Activated naive CD8-positive, alpha-beta T cell treated with anti-CD3 and anti-CD28 coated beads, Interleukin-2, amount 50 U/mL, for 24 hours (primary cell): ENCODE results near the gene FCN1.
"Not testable (repeated sequence)": the region's sequence is repeated elsewhere in the genome, so short reads cannot be mapped to it uniquely, and the experiment has no call there.

Source experiments
- ATAC-seq: fragments of 150-1000 bp; cut with Tn5 transposase; one replicate; pipeline ENCODE4 v1.10.0; 2021
- DNase-seq: peaks from one replicate; pipeline ENCODE4 v3.0.0; 2021
- H3K27ac Mint-ChIP-seq: one replicate; pipeline ENCODE4 v1.8.0; 2021; ENCODE audit warnings: mild to moderate bottlenecking, mixed read lengths
- H3K27me3 Mint-ChIP-seq: one replicate; pipeline ENCODE4 v1.8.0; 2021; ENCODE audit warnings: mixed read lengths
- H3K36me3 Mint-ChIP-seq: one replicate; pipeline ENCODE4 v1.8.0; 2021; ENCODE audit warnings: low read depth, mixed read lengths
- H3K4me1 Mint-ChIP-seq: one replicate; pipeline ENCODE4 v1.8.0; 2021; ENCODE audit warnings: mixed read lengths
- H3K4me3 Mint-ChIP-seq: one replicate; pipeline ENCODE4 v1.8.0; 2021; ENCODE audit warnings: mild to moderate bottlenecking, moderate library complexity, mixed read lengths
- H3K9me3 Mint-ChIP-seq: one replicate; pipeline ENCODE4 v1.8.0; 2021; ENCODE audit warnings: mixed read lengths

Gene FCN1

DNA sequence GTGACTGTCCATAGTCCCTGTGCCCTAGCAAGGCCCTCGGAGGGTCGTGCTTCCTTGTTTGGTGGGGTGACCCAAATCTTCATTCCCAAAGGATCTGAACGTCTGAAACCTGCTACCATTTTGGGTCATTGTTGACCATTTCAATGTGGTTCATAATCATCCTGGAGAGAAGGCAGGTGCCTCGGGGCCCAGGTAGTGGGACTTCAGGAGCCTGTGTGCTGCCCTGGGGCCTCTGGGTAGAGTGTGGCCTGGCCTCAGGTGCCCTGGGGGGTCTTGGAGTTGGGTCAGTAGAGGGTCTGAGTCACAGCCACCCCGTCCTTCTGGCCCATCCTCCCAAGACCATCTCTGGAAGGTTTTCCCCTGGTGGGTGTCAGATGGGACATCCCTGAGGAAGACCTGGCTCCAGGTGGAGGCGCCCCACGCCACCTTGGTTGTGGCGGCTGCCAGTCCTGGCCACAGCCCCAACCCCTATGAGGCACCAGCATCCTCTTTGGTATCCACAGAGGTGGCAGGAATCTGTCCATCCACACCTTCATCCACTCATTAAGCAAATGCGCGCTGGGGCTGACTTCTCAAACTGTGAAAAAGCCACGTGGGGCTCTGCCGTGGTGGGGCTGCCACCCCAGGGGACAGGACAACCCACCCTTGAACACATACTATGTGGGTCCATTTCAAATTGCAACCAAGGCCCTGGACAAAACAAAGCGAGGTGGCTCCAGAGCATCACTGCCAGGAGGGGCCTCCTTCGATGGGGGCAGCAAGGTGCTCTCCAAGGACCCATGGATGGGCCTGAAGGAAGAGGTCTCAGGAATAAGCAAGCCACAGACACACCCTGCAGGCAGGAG lies 41.6 kb upstream of the FCN1 start:
- Mint-ChIP-seq H3K9me3 (no peaks in the 10 kb centered on the region), H3K4me1 (no peaks in the 10 kb centered on the region)

DNA sequence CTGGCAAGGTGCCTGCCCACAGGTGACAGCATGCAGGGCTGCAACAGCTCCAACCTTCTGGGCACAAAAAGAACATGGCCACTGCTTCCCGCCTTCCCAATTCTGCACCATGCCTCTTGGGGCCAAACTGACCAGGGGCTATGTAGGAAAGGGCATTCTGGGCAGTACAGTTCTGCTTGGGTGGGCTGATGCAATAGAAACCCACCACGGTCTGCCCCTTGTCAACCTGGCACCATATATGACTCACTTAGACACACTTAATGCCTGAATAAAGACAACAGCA lies 40.2 kb upstream of the FCN1 start:
- Mint-ChIP-seq H3K27me3 (no peaks in the 10 kb centered on the region), H3K4me3 (no peak overlapping the region), H3K27ac (no peak overlapping the region), H3K9me3 (no peaks in the 10 kb centered on the region), H3K36me3 (no peaks in the 10 kb centered on the region), H3K4me1 (no peaks in the 10 kb centered on the region)
- ATAC-seq (no peak), DNase-seq (no peak)

More for the DNA sequence above, 41.6 kb upstream of the FCN1 start:
- Mint-ChIP-seq H3K27ac (no peak overlapping the region), H3K36me3 (no peaks in the 10 kb centered on the region), H3K4me3 (no peak overlapping the region), H3K27me3 (no peaks in the 10 kb centered on the region)
- DNase-seq (no peak), ATAC-seq (no peak)

DNA sequence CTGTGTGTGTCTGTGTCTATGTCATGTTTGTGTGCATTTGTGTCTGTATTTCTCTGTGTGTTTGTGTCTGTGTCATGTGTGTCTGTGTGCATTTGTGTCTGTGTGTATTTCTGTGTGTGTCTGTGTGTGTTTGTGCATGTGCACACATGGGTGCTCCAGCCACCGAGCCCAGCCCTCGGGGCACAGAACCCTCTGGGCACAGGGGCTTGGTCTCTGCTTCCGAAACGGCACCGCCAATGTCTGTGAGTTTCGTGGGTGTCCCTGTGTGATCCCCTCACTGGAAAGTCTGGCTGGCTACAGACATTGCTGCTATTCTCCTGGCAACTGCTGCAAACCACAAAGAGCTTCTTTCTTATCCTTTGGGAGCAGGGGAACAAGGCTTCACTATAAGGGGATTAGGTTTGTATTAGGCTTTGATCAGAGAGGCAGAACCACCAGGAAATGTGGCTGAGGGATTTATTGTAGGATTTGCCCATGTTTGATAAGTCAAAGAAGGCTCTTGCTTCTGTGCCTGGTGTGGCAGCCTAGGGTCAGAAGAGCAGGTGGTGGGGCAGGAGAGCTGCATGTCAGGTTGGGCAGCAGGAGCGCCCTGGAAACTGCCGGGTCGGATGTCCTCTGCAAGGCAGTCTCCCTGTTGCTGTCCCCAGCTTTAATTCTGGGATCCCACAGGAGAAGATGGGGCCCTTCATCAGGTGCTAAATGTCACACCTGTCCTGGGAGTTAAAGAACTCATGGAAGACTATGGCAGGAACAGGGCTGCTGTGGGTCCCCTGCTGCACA lies 39.6 kb upstream of the FCN1 start:
- Mint-ChIP-seq H3K4me1 (no peaks in the 10 kb centered on the region), H3K9me3 (no peaks in the 10 kb centered on the region), H3K27ac (no peak overlapping the region), H3K4me3 (no peak overlapping the region), H3K27me3 (no peaks in the 10 kb centered on the region), H3K36me3 (no peaks in the 10 kb centered on the region)
- DNase-seq, result no peak
- ATAC-seq, result no peak

DNA sequence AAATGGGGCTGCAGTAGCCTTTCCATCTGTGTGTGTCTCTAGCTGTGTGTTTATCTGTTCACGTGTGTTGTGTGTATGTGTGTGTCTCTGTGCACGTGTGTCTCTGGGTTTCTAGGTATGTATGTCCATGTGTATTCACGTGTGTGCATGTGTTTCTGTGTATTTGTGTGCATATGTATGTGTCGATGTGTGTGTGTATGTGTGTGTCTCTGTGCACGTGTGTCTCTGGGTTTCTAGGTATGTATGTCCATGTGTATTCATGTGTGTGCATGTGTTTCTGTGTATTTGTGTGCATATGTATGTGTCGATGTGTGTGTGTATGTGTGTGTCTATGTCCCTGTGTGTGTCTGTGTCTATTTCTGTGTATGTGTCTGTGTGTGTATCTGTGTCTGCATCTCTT lies 38.7 kb upstream of the FCN1 start:
- not testable (repeated sequence) for DNase-seq, ATAC-seq, H3K27me3 Mint-ChIP-seq, H3K4me3 Mint-ChIP-seq, H3K4me1 Mint-ChIP-seq, H3K9me3 Mint-ChIP-seq, H3K36me3 Mint-ChIP-seq, H3K27ac Mint-ChIP-seq

DNA sequence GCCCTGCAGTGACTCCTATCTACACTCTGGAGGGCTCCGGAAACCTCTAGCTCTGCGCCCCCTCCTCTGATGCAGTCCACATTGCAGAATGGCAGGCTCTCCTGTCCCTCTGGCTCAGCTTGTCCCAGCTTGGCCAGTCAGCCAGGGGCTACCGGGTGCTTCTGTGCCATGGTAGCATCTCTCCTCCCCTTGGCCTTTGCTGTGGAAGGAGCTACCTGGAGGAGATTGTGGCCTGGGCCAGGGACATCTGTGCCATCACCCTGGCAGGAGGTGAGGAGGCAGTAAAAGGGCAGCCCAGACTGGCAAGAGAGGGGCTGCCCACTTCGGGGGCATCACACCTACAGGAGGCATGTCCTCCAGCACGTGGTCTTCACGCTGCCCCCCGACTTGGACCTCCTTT lies 38.1 kb upstream of the FCN1 start:
- Mint-ChIP-seq H3K4me1 (no peaks in the 10 kb centered on the region), H3K4me3 (no peak overlapping the region), H3K9me3 (no peaks in the 10 kb centered on the region), H3K36me3 (no peaks in the 10 kb centered on the region), H3K27ac (no peak overlapping the region), H3K27me3 (no peaks in the 10 kb centered on the region)
- DNase-seq (no peak), ATAC-seq (no peak)

DNA sequence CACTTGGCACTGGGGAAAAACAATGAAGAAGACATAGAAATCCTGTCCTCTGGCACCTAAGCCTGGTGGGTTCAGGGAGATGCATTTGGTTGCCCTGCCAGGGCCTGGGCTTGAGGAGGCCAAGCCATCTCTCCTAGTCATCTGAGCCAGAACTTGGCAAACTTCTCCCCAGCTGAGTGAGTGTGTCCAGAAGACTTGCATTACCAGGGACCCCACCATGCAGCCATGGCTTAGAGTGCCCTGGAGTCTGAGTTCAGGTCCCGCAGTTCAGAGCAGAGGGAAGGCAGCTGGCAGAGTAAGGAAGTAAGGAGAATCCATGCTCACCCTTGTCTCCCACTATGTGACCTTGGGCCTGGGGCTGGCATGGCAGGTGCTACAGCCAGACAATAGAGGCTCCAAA lies 37.4 kb upstream of the FCN1 start:
- H3K9me3 Mint-ChIP-seq, result no peaks in the 10 kb centered on the region
- no peaks in the 10 kb centered on the region for H3K27me3 Mint-ChIP-seq
- no peak for DNase-seq
- no peak overlapping the region for H3K4me3 Mint-ChIP-seq
- no peak for ATAC-seq
- H3K36me3 Mint-ChIP-seq, result no peaks in the 10 kb centered on the region
- no peaks in the 10 kb centered on the region for H3K4me1 Mint-ChIP-seq
- no peak overlapping the region for H3K27ac Mint-ChIP-seq

DNA sequence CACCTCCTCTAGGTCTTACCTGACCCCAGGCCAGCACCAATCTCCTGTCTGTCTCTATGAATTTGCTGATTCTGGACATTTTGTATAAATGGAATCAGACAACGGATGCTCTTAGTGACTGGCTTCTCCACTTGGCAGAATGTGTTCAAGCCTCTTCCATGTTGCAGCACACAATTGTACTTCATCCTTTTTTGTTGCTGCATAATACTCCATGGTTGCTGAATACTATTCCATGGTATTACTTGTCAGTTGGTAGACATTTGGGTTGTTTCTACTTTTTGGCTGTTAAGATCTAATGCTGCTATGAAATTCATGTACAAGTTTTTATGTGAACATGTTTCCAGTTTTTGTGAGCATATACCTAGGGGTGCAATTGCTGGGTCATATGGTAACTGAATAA lies 34.3 kb upstream of the FCN1 start:
- no peak overlapping the region for H3K4me3 Mint-ChIP-seq
- H3K4me1 Mint-ChIP-seq, result no peaks in the 10 kb centered on the region
- no peak for DNase-seq
- no peak overlapping the region for H3K27ac Mint-ChIP-seq
- H3K9me3 Mint-ChIP-seq, result no peaks in the 10 kb centered on the region
- no peak for ATAC-seq
- no peaks in the 10 kb centered on the region for H3K27me3 Mint-ChIP-seq
- H3K36me3 Mint-ChIP-seq, result no peaks in the 10 kb centered on the region

DNA sequence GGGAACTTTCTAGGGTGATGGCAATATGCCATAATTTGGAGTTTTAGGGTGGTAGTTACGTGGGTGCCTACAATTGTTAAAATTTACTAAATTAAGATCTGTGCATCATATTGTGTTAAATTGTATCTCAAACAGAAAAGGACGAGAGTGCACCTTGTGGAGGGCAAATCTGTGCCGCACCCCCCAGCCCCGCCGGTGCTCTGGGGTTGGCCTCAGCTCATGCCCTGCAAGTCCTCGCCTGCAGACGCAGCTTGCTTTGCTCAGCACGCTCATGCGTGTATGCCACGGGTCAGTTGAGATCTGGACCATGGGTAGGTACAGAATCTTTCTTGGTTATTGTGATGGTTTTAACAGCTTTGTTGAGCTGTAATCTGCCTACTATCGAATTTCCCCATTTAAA lies 33.7 kb upstream of the FCN1 start:
- Mint-ChIP-seq H3K27me3 (no peaks in the 10 kb centered on the region), H3K36me3 (no peaks in the 10 kb centered on the region), H3K27ac (peak overlapping the region; percentile 43), H3K4me3 (no peak overlapping the region), H3K4me1 (no peaks in the 10 kb centered on the region), H3K9me3 (no peaks in the 10 kb centered on the region)
- ATAC-seq, result no peak
- no peak for DNase-seq

DNA sequence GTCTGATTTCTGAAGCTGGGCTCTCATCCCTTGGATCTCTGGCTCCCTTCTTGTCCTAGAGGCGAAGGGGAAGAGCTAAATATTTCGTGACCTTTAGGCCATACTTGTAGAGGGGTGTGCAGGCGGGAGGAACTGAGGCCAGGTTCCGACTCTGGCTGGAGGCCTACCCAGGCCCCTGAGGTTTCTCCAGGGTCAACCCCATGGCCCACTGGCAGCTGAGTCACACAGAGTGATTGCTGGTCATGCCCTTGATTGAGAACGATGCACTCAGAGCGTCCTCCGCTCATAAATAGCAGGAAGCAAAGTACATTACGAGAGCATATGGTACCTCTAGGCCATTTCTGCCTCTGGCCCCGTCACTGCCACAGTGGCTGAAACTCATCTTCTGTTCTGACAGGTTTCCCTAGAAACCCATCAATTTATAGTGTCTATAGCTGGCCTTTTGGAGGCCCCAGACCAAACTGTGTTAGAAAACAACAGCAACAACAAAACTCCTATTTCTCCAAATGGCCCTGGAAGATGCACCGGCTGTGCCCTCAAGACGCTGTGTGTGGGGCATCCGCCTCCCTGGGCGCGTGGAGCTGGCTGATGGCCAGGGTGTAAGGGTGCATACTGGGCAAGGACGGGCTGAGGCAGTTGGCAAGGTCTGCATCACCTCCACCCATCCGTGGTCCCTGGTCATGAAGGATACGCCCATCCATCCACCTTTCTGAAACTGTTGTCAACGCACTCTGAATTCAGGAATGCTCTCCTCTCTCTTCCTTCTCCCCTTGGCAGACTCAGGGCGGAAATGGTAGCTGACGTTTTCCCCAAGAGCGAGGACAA lies 32.9 kb upstream of the FCN1 start:
- no peak for DNase-seq
- no peaks in the 10 kb centered on the region for H3K27me3 Mint-ChIP-seq
- H3K9me3 Mint-ChIP-seq, result no peaks in the 10 kb centered on the region
- H3K27ac Mint-ChIP-seq, result no peak overlapping the region
- H3K4me3 Mint-ChIP-seq, result no peak overlapping the region
- H3K4me1 Mint-ChIP-seq, result no peaks in the 10 kb centered on the region
- no peaks in the 10 kb centered on the region for H3K36me3 Mint-ChIP-seq
- ATAC-seq, result no peak

DNA sequence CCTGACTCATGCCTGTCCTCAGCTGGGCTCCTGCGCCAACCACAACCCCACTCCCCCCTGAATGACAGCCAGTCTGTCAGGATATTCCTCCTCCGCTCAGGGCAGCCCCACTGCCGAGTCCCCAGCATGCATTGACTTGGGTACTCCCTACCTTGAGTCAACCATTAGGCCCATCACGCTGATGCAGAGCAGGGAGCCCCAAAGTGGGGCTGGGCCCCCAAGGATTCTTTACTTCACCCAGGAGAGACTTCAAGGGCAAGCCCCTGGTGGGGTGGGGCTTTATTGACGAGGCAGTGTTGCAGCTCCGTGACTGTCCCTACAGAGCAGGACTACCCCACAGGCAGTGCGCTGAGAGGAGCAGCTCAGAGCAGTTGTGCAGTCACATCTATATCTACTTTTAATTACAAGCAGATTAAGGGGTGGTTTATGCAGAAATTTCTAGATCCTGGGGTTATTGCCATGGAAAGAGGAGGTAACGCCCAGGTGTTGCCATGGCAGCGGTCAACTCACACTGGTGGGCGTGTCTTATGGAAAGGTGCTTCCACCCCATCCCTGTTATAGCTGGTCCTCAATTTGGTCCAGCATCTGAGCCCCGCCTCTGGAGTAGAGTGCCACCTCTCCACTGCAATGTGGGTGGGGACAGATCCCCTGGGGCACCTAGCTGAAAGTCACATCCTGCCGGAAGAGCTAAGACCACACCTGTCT lies 32.1 kb upstream of the FCN1 start:
- ATAC-seq (no peak), DNase-seq (no peak)
- H3K27me3 Mint-ChIP-seq, result no peaks in the 10 kb centered on the region
- no peak overlapping the region for H3K27ac Mint-ChIP-seq
- H3K36me3 Mint-ChIP-seq, result no peaks in the 10 kb centered on the region
- no peaks in the 10 kb centered on the region for H3K4me1 Mint-ChIP-seq
- no peak overlapping the region for H3K4me3 Mint-ChIP-seq
- H3K9me3 Mint-ChIP-seq, result no peaks in the 10 kb centered on the region

DNA sequence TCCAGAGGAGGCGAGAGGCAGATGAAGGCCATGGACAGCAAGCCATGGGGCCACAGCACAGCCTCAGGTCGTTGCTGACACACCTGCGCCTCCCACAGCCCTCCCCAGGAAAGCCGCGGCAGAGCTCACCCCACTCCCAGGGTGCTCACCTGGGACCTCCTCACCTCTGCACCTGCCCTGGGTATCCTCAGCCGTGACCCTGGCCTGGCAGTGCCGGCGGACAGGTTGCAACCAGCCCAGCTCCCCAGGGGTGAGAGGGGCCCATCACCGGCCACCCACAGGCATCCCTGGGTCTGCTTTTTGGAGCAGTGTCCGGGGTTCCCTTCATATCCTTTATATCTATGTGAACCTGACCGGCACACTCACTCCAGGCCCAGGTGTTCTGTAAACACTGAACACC lies 30.4 kb upstream of the FCN1 start:
- Mint-ChIP-seq H3K4me3 (no peak overlapping the region), H3K36me3 (no peaks in the 10 kb centered on the region), H3K27ac (no peak overlapping the region), H3K4me1 (no peaks in the 10 kb centered on the region), H3K27me3 (no peaks in the 10 kb centered on the region), H3K9me3 (no peaks in the 10 kb centered on the region)
- ATAC-seq (no peak), DNase-seq (no peak)

DNA sequence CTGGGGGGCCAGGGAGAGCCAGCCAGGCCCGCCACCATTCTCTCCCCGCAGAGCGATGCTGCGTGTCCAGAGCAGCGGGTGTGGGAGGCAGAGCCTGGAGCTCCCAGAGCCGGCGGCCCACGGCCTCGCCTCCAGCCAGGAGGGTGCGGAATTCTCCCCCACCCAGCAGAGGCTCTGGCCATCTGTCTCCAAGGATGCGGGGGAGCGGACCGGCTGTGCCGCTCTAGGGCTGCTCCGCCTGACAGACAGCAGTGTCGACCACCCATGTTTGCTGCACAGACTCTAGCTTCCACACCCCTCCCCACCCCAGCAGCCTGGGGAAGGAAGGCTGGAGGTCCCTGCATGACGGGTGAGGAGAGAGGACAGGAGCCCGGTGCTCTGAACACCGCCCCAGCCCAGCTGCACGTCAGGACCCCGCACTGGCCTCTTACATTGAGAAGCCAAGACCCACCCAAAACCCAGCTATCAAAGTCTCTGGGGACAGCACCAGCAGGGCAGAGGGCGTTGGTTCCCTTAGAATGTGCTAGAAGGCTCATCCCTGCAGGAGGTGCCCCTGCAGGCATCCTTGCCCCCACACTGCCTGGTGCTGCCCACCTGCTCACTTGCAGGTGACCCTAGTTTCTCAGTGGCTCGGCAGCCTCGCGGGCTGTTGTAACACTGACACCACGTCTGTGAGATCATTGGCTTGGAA lies 29.7 kb upstream of the FCN1 start:
- Mint-ChIP-seq H3K4me1 (no peaks in the 10 kb centered on the region), H3K27ac (no peak overlapping the region), H3K9me3 (no peaks in the 10 kb centered on the region), H3K4me3 (no peak overlapping the region), H3K27me3 (peaks cover 3% of the 10 kb centered on the region), H3K36me3 (no peaks in the 10 kb centered on the region)
- no peak for DNase-seq
- ATAC-seq, result no peak

DNA sequence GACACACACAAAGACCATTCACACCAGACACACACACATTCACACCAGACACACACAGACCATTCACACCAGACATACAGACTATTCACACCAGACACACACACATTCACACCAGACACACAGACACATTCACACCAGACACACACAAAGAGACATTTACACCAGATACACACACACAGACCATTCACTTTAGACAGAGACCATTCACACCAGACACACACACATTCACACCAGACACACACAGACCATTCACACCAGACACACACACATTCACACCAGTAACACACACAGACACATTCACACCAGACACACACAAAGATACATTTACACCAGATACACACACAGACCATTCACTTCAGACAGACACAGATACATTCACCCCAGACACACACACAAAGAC lies 29.0 kb upstream of the FCN1 start:
- Mint-ChIP-seq H3K4me3 (no peak overlapping the region), H3K36me3 (no peaks in the 10 kb centered on the region), H3K9me3 (no peaks in the 10 kb centered on the region), H3K27me3 (peaks cover 4% of the 10 kb centered on the region), H3K27ac (no peak overlapping the region), H3K4me1 (no peaks in the 10 kb centered on the region)
- ATAC-seq (no peak), DNase-seq (no peak)
